GM21528 (cell line): ENCODE measurements around the gene HDAC5.
"Not testable (repeated sequence)": the region's sequence is repeated elsewhere in the genome, so short reads cannot be mapped to it uniquely, and the experiment has no call there.

Source experiments
- ATAC-seq: cut with Tn5 transposase; IDR thresholded peaks from one replicate; pipeline ENCODE4 v1.9.1; 2021; ENCODE audit warnings: mild to moderate bottlenecking, moderate library complexity; ENCODE audit not compliant: unreplicated experiment, low FRiP score

The HDAC5 gene

GRCh38 chr17:44071198-44071520 is 52.3 kb downstream of the HDAC5 start:
- ATAC-seq, result no peak

- ATAC-seq, result peak; percentile 51
Measured at GRCh38 chr17:44070455-44071197, 52.8 kb downstream of the HDAC5 start, which contains the start of gene G6PC3. Gene G6PC3, plus strand, starts transcription at chr17:44070735. Its CDS starts 231 bp downstream, at chr17:44070966.

- no peak for ATAC-seq
Measured at GRCh38 chr17:44069974-44070454, 53.4 kb downstream of the HDAC5 start.

DNA sequence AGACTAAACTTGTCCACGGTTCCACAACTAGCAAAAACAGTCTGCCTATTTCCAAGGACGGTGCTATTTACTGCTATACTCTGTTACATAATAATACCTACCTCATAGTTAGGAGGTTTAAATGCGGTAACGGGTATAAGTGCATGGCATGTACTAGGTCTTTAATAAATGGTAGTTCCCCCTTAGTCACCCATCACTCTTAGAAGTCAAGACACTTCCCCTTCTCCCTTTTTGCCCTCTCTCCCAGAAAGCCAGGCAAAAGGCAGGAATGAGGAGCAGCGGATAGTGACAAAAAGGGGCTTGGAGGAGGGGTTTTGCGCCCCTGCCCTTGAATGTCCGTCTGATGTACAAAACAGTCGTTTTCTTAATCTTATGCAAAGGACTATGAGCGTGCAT is 55.9 kb downstream of the HDAC5 start:
- ATAC-seq, result no peak

- ATAC-seq, result peak; percentile 53
Measured at GRCh38 chr17:44066204-44066930, 57.1 kb downstream of the HDAC5 start, which contains the start of gene LSM12. Gene LSM12, minus strand, starts transcription at chr17:44066671. Its CDS starts 84 bp downstream, at chr17:44066587.

DNA sequence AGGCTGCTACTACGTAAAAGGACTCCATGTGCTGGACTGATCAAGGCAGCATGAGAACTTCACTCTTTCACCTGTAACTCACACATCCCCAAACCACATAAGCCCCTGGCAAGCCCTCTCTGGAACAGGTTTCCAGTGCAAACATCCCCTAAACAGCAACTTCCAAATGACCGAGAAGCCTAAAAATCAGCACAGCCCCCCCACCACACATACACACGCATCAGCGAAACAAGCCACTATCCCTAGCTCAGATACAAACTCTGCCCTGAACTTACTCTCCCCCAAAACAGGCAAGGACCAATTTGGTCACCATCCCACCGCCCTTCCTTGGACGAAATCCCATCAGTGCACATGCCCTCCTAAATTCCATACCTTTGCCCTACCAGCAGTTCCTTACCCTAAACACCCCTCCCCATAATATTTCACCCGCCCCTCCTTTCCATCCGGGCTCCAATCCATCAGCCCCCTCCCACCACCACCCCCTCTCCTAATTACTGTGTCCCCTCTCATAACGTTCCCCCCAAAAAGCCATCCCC is 57.7 kb downstream of the HDAC5 start:
- no peak for ATAC-seq

GRCh38 chr17:44063704-44064639 is 59.5 kb downstream of the HDAC5 start:
- no peak for ATAC-seq

GRCh38 chr17:44062871-44063270 is 60.6 kb downstream of the HDAC5 start:
- ATAC-seq, result no peak

DNA sequence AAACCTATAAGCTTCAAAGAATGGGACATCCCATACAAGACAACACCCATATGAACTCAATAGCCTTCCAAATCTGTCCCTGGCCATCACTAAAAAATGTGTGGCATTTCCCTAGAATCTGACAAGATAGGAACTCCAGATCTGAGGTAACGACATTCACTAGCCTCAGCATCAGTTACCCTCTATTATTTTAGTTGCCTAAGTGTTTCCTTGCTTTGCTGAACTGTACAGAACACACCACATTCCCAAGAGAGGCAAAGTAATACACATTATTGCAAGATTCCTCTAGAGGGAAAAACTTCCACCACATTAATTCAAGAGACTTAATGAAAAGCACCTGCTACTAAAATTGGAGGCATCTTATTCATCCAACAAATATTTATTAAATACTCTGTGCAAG is 62.0 kb downstream of the HDAC5 start:
- no peak for ATAC-seq

GRCh38 chr17:44059101-44059892 is 64.1 kb downstream of the HDAC5 start:
- no peak for ATAC-seq

DNA sequence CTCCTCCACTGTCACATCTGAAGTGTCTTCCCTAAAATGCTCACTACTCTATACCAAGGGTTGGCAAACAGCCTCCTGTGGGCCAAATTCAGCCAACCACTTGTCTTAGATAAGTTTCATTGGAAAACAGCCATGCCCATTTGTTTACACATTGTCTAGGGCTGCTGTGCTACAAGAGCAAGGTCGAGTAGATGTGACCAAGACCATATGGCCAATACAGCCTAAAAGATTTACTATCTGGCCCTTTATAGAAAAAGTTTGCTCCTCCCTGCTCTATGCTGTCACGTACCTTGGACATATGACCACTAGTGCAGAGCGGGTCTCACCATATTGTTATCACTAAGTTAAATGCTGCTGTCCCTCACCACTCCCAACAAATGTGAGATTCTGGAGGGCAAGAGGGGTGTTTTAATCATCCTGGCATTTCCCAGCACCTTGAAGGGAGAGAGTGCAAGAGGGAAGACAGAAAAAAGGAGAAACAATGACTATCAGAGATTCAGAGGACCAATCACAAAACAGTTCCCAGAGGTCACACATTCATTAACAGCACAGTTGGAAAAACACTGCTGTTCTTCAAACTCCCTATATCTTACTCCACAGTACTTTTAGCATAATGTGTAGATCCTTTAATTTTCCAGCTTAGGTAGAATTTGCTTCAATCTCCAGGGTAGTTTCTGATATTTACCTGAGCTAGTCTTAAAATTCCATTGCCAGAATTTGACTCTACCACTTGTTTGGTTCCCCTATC is 70.1 kb downstream of the HDAC5 start:
- ATAC-seq, result no peak

DNA sequence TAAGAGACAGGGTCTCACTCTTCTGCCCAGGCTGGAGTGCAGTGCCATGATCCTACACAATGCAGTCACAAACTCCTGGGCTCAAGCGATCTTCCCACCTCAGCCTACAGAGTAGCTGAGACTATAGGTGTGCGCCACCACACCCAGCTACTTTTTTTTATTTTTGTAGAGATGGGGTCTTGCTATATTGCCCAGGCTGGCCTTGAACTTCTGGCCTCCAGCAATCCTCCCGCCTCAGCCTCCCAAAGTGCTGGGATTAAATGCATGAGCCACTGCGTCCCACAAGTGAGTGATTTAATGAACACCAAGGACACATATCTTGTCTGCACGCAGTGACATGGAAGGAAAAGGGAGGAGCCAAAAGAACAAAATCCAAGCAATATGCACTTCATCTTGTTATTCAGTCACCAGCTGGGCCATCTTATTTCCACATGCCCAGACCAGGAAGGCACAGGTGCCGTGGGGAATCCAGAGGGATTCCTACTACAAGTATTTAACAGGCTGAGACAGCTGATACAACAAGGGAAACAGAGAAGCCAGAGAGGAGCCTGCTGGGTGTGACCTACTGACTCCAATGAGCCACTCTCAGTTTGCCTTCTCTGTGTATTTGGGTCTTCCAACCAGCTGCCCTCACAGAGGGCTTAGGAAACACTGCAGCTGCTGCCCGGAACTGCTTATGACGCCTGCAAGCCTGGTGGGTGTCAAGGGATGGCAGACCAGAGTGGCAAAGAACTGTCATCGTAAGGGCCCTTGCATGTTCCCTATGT is 74.0 kb downstream of the HDAC5 start:
- ATAC-seq, result no peak

GRCh38 chr17:44046893-44047292 is 76.5 kb downstream of the HDAC5 start:
- ATAC-seq, result not testable (repeated sequence)

GRCh38 chr17:44045486-44045885 is 78.0 kb downstream of the HDAC5 start:
- no peak for ATAC-seq

GRCh38 chr17:44044071-44044470 is 79.4 kb downstream of the HDAC5 start:
- no peak for ATAC-seq

DNA sequence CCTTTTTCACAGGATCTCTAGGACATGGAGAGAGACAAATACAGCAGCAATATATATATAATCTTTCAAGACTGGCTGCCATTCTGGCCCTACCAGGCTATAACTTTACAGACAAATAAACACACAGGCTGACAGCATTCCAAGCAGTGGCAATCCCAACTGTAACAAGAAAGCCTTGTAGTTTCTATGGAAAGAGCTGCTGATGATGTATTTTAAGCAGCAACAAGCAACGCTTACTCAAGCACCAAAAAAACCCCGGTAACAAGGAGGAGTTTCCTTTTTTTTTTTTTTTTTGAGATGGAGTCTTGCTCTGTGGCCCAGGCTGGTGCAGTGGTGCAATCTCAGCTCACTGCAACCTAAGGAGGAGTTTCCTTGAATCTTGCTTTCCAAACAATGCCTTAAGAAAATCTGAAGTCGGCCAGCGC is 80.2 kb downstream of the HDAC5 start:
- ATAC-seq, result no peak

DNA sequence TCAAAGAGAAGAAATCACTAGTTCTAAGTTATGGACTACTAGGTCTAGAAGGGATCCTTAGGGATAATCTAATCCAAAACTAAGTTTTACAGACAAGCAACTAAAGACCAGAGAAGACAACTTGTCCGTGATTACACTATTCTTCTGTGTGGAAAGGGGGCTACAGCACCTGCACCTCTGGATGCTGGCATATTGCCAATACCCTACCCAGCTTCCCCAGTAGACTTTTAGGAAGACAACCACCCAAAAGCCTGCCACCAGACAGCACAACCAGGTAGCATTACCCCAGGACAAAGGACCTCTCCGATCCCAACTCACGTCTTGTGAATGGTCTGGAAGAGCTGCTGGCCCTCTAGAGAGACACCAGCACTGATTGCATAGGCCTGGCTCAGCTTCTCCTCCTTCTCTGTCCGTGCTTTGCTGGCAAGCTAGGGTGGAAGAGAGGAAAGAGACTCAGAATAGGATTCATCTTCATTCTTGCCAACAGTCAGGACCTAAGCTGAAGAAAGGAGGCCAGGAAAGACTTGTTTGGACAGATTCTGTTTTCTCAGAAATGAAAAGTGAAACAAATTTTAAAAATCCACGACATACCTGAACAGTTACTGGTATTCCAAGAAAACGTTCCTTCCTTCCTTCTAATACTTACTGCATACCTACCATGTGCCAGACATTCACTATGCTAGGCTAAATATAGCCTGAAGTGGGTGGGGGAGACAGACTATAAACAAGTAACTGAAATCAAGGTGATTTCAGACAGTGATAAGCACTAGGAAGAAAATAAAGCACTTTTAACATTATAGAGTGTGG is 83.4 kb downstream of the HDAC5 start:
- ATAC-seq, result no peak
